Renal pelvis (tissue), 4 donors: ENCODE data around the gene SPATA33. TPM values are rescaled to one million over a fixed set of nuclear protein-coding genes. Genes with fewer than 3 reads are reported as not detected.
"Not testable (repeated sequence)": the region's sequence is repeated elsewhere in the genome, so short reads cannot be mapped to it uniquely, and the experiment has no call there.

Source experiments
- DNase-seq: peaks from one replicate; pipeline ENCODE4 v3.0.0-alpha.2; 2013
- polyA plus RNA-seq, 3 donors: library from polyadenylated mRNA; unstranded; fragments of 120-200 nt; gene quantifications; one replicate each; pipeline ENCODE4 v1.2.1, GENCODE V29; 2013; ENCODE audit not compliant: insufficient read length in 3 of 3

The SPATA33 gene
- polyA plus RNA-seq, 3 donors, result 16.5 to 18.3 (median 17.3) TPM

- DNase-seq, result no peak
Observed at GRCh38 chr16:89623511-89624261, 34.0 kb upstream of the SPATA33 start.

- DNase-seq, result no peak
Observed at GRCh38 chr16:89624777-89625761, 32.6 kb upstream of the SPATA33 start.

- no peak for DNase-seq
Observed at GRCh38 chr16:89629827-89630610, 27.6 kb upstream of the SPATA33 start.

GRCh38 chr16:89633064-89633631 is 24.5 kb upstream of the SPATA33 start:
- no peak for DNase-seq

- not testable (repeated sequence) for DNase-seq
Observed at GRCh38 chr16:89634463-89635385, 22.9 kb upstream of the SPATA33 start.

GRCh38 chr16:89636663-89637062 is 21.0 kb upstream of the SPATA33 start:
- DNase-seq, result no peak

GRCh38 chr16:89637379-89637778 is 20.3 kb upstream of the SPATA33 start:
- no peak for DNase-seq

GRCh38 chr16:89638455-89638854 is 19.2 kb upstream of the SPATA33 start:
- no peak for DNase-seq

GRCh38 chr16:89639385-89639784 is 18.3 kb upstream of the SPATA33 start:
- DNase-seq, result no peak

GRCh38 chr16:89641458-89642119 is 16.0 kb upstream of the SPATA33 start:
- DNase-seq, result no peak

- DNase-seq, result no peak
Observed at GRCh38 chr16:89642574-89642973, 15.1 kb upstream of the SPATA33 start.

- DNase-seq, result no peak
Observed at GRCh38 chr16:89643769-89644300, 13.8 kb upstream of the SPATA33 start.

GRCh38 chr16:89645122-89645521 is 12.5 kb upstream of the SPATA33 start:
- no peak for DNase-seq

GRCh38 chr16:89646270-89646669 is 11.4 kb upstream of the SPATA33 start:
- DNase-seq, result no peak

- DNase-seq, result no peak
Observed at GRCh38 chr16:89646906-89647305, 10.7 kb upstream of the SPATA33 start.

GRCh38 chr16:89651584-89651983 is 6.1 kb upstream of the SPATA33 start:
- DNase-seq, result no peak

GRCh38 chr16:89653656-89654295 is 3.9 kb upstream of the SPATA33 start:
- DNase-seq, result no peak

- DNase-seq, result no peak
Observed at GRCh38 chr16:89655062-89655643, 2.5 kb upstream of the SPATA33 start.
